H1 (cell line): Measurements from ENCODE around the gene S100P. TPM values are rescaled to one million over a fixed set of nuclear protein-coding genes. Genes with fewer than 3 reads are reported as not detected.
A peak's percentile ranks its signal among the peaks of the same experiment; 100 is the strongest.

Source experiments
- CTCF ChIA-PET: fragments of 300-600 bp; sonication (Branson Sonifier 250); formaldehyde crosslinking; loops from one replicate; lab custom pipeline; 2021; ENCODE audit not compliant: partially characterized antibody; lab: Charles Lee
- POLR2A ChIA-PET: fragments of 300-600 bp; sonication (Branson Sonifier 250); formaldehyde crosslinking; loops from one replicate; lab custom pipeline; 2021; ENCODE audit warnings: inconsistent platforms; ENCODE audit not compliant: partially characterized antibody; lab: Charles Lee
- DNase-seq, 2 experiments: peaks; one replicate each; pipeline versions ENCODE4 v3.0.0 to v3.0.0-alpha.2; 2010 to 2022; ENCODE audit warnings: low spot score in 2 of 2, low read depth in 1 of 2, mixed read lengths in 1 of 2
- FAIRE-seq: peaks from 2 replicates; lab custom pipeline; 2011; peaks lifted over from hg19 to GRCh38; lab: Jason Lieb, UNC
- H2AFZ ChIP-seq: 2 replicates; pipeline ENCODE4 v1.8.1; 2012; ENCODE audit warnings: low read length, inconsistent platforms
- H2AK5ac ChIP-seq: 2 replicates; pipeline ENCODE4 v1.6.1; 2013; ENCODE audit warnings: low read depth, low read length
- H2BK120ac ChIP-seq: replicated peaks from 2 replicates; pipeline ENCODE3; 2013; ENCODE audit warnings: low read depth, low read length, inconsistent platforms
- H2BK12ac ChIP-seq: 2 replicates; pipeline ENCODE4 v1.6.1; 2013; ENCODE audit warnings: low read depth, low read length
- H2BK15ac ChIP-seq: 2 replicates; pipeline ENCODE4 v1.6.1; 2013; ENCODE audit warnings: low read length
- H2BK20ac ChIP-seq: 2 replicates; pipeline ENCODE4 v1.6.1; 2013; ENCODE audit warnings: low read length
- H2BK5ac ChIP-seq: 2 replicates; pipeline ENCODE4 v1.6.1; 2013; ENCODE audit warnings: low read depth, low read length
- H3K14ac ChIP-seq: 2 replicates; pipeline ENCODE4 v1.6.1; 2013; ENCODE audit warnings: inconsistent platforms; ENCODE audit not compliant: insufficient read length
- H3K18ac ChIP-seq: 2 replicates; pipeline ENCODE4 v1.6.1; 2013; ENCODE audit warnings: low read length; ENCODE audit errors: extremely low read depth
- H3K23ac ChIP-seq: 2 replicates; pipeline ENCODE4 v1.6.1; 2013; ENCODE audit warnings: inconsistent platforms; ENCODE audit not compliant: insufficient read length
- H3K23me2 ChIP-seq: 2 replicates; pipeline ENCODE4 v1.6.1; 2013; ENCODE audit warnings: low read depth, low read length
- H3K27ac ChIP-seq: 2 replicates; pipeline ENCODE4 v1.6.1; 2011; ENCODE audit warnings: low read depth, low read length, inconsistent platforms
- H3K27me3 ChIP-seq, 4 experiments: replicated peaks in 1 of 4; 1 replicate in 1 of 4; 2 replicates in 3 of 4; pipeline versions ENCODE4 v1.6.1 to v1.8.1; 2011 to 2013; ENCODE audit warnings: low read length in 3 of 4, mild to moderate bottlenecking in 3 of 4, inconsistent platforms in 2 of 4, mixed read lengths in 2 of 4, moderate library complexity in 1 of 4; ENCODE audit not compliant: control insufficient read depth in 3 of 4, insufficient read depth in 3 of 4; ENCODE audit errors: extremely low read depth in 1 of 4
- H3K36me3 ChIP-seq, 4 experiments: 2 replicates each; pipeline versions ENCODE4 v1.6.1 to v1.8.1; 2011 to 2013; ENCODE audit warnings: mild to moderate bottlenecking in 4 of 4, low read length in 3 of 4, moderate library complexity in 2 of 4, control low read depth in 1 of 4, inconsistent platforms in 1 of 4; ENCODE audit not compliant: insufficient read depth in 4 of 4, control insufficient read depth in 2 of 4
- H3K4ac ChIP-seq: replicated peaks from 2 replicates; pipeline ENCODE3; 2013; ENCODE audit warnings: low read length, low read depth, mixed read lengths, inconsistent platforms; ENCODE audit not compliant: insufficient read length
- H3K4me1 ChIP-seq, 4 experiments: replicated peaks in 1 of 4; 1 replicate in 1 of 4; 2 replicates in 3 of 4; pipeline versions ENCODE4 v1.6.1 to v1.8.1; 2011 to 2013; ENCODE audit warnings: low read length in 3 of 4, inconsistent platforms in 2 of 4, mixed read lengths in 1 of 4; ENCODE audit not compliant: insufficient read depth in 4 of 4, control insufficient read depth in 3 of 4
- H3K4me2 ChIP-seq, 2 experiments: 2 replicates each; pipeline versions ENCODE4 v1.6.1 to v1.8.1; 2011 to 2013; ENCODE audit warnings: low read depth in 2 of 2, low read length in 2 of 2, control low read depth in 1 of 2, inconsistent platforms in 1 of 2, mild to moderate bottlenecking in 1 of 2; ENCODE audit not compliant: insufficient read depth in 1 of 2
- H3K4me3 ChIP-seq, 4 experiments: fragments of 200-600, 300-600 bp in 1 of 4; sonication (generic), shearing (Covaris generic), sonication (Bioruptor Twin) in 1 of 4; 2 replicates each; pipeline versions ENCODE4 v1.5.1 to v1.8.1; 2011 to 2016; ENCODE audit warnings: low read length in 4 of 4, low read depth in 3 of 4, control low read depth in 2 of 4, inconsistent platforms in 2 of 4, mild to moderate bottlenecking in 2 of 4, mixed read lengths in 1 of 4, moderate library complexity in 1 of 4; ENCODE audit not compliant: insufficient read depth in 2 of 4; ENCODE audit errors: extremely low read depth in 1 of 4
- H3K56ac ChIP-seq: replicated peaks from 2 replicates; pipeline ENCODE3; 2013; ENCODE audit warnings: low read depth, mild to moderate bottlenecking, mixed read lengths, low read length, inconsistent platforms; ENCODE audit not compliant: insufficient read length
- H3K79me1 ChIP-seq: 2 replicates; pipeline ENCODE4 v1.6.1; 2013; ENCODE audit warnings: low read depth, low read length, control low read depth
- H3K79me2 ChIP-seq, 2 experiments: 2 replicates each; pipeline versions ENCODE4 v1.6.1 to v1.8.1; 2012 to 2013; ENCODE audit warnings: low read length in 2 of 2, mild to moderate bottlenecking in 2 of 2, inconsistent platforms in 1 of 2; ENCODE audit not compliant: insufficient read depth in 2 of 2, control insufficient read depth in 1 of 2
- H3K9ac ChIP-seq, 4 experiments: replicated peaks in 1 of 4; 1 replicate in 1 of 4; 2 replicates in 3 of 4; pipeline versions ENCODE4 v1.6.1 to v1.8.1; 2011 to 2013; ENCODE audit warnings: low read depth in 3 of 4, low read length in 3 of 4, control low read depth in 2 of 4, mild to moderate bottlenecking in 2 of 4, moderate library complexity in 2 of 4, inconsistent platforms in 1 of 4; ENCODE audit errors: extremely low read depth in 1 of 4
- H3K9me3 ChIP-seq, 2 experiments: 2 replicates each; pipeline versions ENCODE4 v1.6.1 to v1.8.1; 2012 to 2013; ENCODE audit warnings: mild to moderate bottlenecking in 2 of 2, moderate library complexity in 2 of 2, control low read depth in 1 of 2, inconsistent platforms in 1 of 2, low read depth in 1 of 2, low read length in 1 of 2, mixed read lengths in 1 of 2; ENCODE audit not compliant: insufficient read depth in 2 of 2
- H4K20me1 ChIP-seq, 2 experiments: replicated peaks in 1 of 2; 2 replicates each; pipeline versions ENCODE3 to v1.8.1; 2011 to 2013; ENCODE audit warnings: inconsistent platforms in 2 of 2, low read length in 2 of 2, mild to moderate bottlenecking in 1 of 2; ENCODE audit not compliant: insufficient read depth in 2 of 2, control insufficient read depth in 1 of 2
- H4K5ac ChIP-seq: 2 replicates; pipeline ENCODE4 v1.6.1; 2013; ENCODE audit warnings: low read length, low read depth, mixed read lengths, inconsistent platforms; ENCODE audit not compliant: insufficient read length
- H4K8ac ChIP-seq: 2 replicates; pipeline ENCODE4 v1.8.0; 2013; ENCODE audit warnings: mild to moderate bottlenecking, moderate library complexity, low read length, inconsistent platforms; ENCODE audit not compliant: insufficient read depth; ENCODE audit errors: extremely low read depth
- H4K91ac ChIP-seq: replicated peaks from 2 replicates; pipeline ENCODE3; 2013; ENCODE audit warnings: low read length, mixed read lengths, inconsistent platforms; ENCODE audit not compliant: insufficient read length
- SP2 ChIP-seq: IDR thresholded peaks from 2 replicates; pipeline ENCODE4 v1.6.1; 2012; ENCODE audit warnings: mild to moderate bottlenecking, low read length, inconsistent platforms
- ZNF274 ChIP-seq: IDR thresholded peaks from 2 replicates; pipeline ENCODE4 v1.7.0; 2012; ENCODE audit warnings: low read length, borderline replicate concordance; ENCODE audit errors: extremely low read depth
- WGBS, 2 experiments: shearing (Covaris generic) in 1 of 2; methylation state at CpG; one replicate each; pipeline versions ENCODE4 v1.1.6 to v1.1.7; 2013 to 2015; ENCODE audit warnings: low lambda C conversion rate in 2 of 2, mixed read lengths in 2 of 2, inconsistent platforms in 1 of 2, low coverage in 1 of 2, missing lambda C conversion rate in 1 of 2; ENCODE audit not compliant: insufficient replicate concordance in 2 of 2, insufficient coverage in 1 of 2, insufficient read length in 1 of 2; ENCODE audit errors: extremely low coverage in 1 of 2, missing lambda C conversion rate in 1 of 2; 5-methylcytosine and 5-hydroxymethylcytosine counted together
- polyA plus RNA-seq, 7 experiments: library from polyadenylated mRNA; depleted of rRNA in 3 of 7; stranded (reverse) in 5 of 7; unstranded in 2 of 7; fragments of >200 nt in 5 of 7; fragments of 200-250 nt in 2 of 7; gene quantifications; 1 replicate in 5 of 7; 2 replicates in 1 of 7; 4 replicates in 1 of 7; pipeline versions ENCODE4 v1.2.1 to v1.2.3, GENCODE V29; 2011 to 2013; ENCODE audit warnings: missing spikeins in 2 of 7, mixed read lengths in 2 of 7
- total RNA-seq: library from RNA; stranded (reverse); fragmentation: NEBNext Ultra II Directional; extraction: Animal tissue kit (Norgen Biotek cat#: 25700); gene quantifications from 2 replicates; pipeline ENCODE4 v1.2.1, GENCODE V29; 2021

Gene S100P
- total and polyA plus RNA-seq, 2 of the 8 experiments (the other 6 are each of a cell fraction or from before 2014, with no cell fraction given): not detected

- H2BK120ac ChIP-seq: no peak overlapping the region
- no peak overlapping the region for H3K56ac ChIP-seq
- CTCF ChIA-PET: interaction anchor here (1.0 to 1.7 kb wide), 3 partner anchors 16 to 163 kb away, joined by 3 to 6 read pairs (median 4); partner anchors contain the start of gene S100P
- H3K9me3 ChIP-seq: no peaks in the 10 kb centered on the region
- no peak overlapping the region for H3K14ac ChIP-seq
- H3K23ac ChIP-seq: no peak overlapping the region
- H3K79me2 ChIP-seq: peaks cover 24 to 43% of the 10 kb centered on the region in 2 experiments
- H3K36me3 ChIP-seq: peaks cover 0 to 17% (median 0%) of the 10 kb centered on the region in 4 experiments; a peak in 2 of 8 replicates
- no peaks in the 10 kb centered on the region; a peak in 3 of 7 replicates for H3K27me3 ChIP-seq
- H3K79me1 ChIP-seq: peaks cover 9% of the 10 kb centered on the region
- H4K8ac ChIP-seq: no peak overlapping the region
- no peak overlapping the region for H2BK12ac ChIP-seq
- TF ChIP-seq ZNF274 (no peak), SP2 (no peak)
- peak overlapping the region; percentile 87 to 98 (median 90) for H3K4me3 ChIP-seq
- no peak overlapping the region for H2BK20ac ChIP-seq
- WGBS, 2 experiments: 16% methylated on average over 6 of the region's 6 CpGs; no CpG with 5 or more reads in 1 of the 2 experiments
- peak overlapping the region; percentile 96 to 97 for H3K4me2 ChIP-seq
- peak overlapping the region in 3 of 4 experiments; percentile 4 to 81 (median 9); a peak in 3 of 7 replicates for H3K9ac ChIP-seq
- DNase-seq: no peak
- H4K20me1 ChIP-seq: peaks cover 0 to 7% of the 10 kb centered on the region in 2 experiments
- FAIRE-seq: no peak
- peak overlapping the region; percentile 18 for H4K5ac ChIP-seq
- H2BK15ac ChIP-seq: no peak overlapping the region
- H2AFZ ChIP-seq: peak overlapping the region; percentile 90
- no peak overlapping the region for H3K27ac ChIP-seq
- peaks cover 14% of the 10 kb centered on the region for H3K23me2 ChIP-seq
- H2AK5ac ChIP-seq: no peak overlapping the region; the same call in 1 of the 2 replicates
- peaks cover 0 to 18% (median 5%) of the 10 kb centered on the region in 4 experiments; a peak in 5 of 7 replicates for H3K4me1 ChIP-seq
- H3K18ac ChIP-seq: no peak overlapping the region
- peak overlapping the region; percentile 44 for H4K91ac ChIP-seq
- POLR2A ChIA-PET: interaction anchor here (0.7 to 1.3 kb wide), 3 partner anchors 22 to 580 kb away, joined by 3 read pairs; a partner anchor contains a TSS
- no peak overlapping the region for H2BK5ac ChIP-seq
- H3K4ac ChIP-seq: no peak overlapping the region
Observed at GRCh38 chr4:6710282-6710681, 16.6 kb downstream of the S100P start.
